Kidney (tissue), 14 donors: Measurements from ENCODE around the gene GMDS. TPM values are rescaled to one million over a fixed set of nuclear protein-coding genes. Genes with fewer than 3 reads are reported as not detected.
A peak's percentile ranks its signal among the peaks of the same experiment; 100 is the strongest.

Experiments
- DNase-seq, 5 donors: peaks; one replicate each; pipeline ENCODE4 v3.0.0-alpha.2; 2013 to 2020
- FAIRE-seq: peaks from 2 replicates; lab custom pipeline; 2012; peaks lifted over from hg19 to GRCh38; lab: Jason Lieb, UNC
- H3K27ac ChIP-seq, 2 donors: one replicate each; pipeline ENCODE4 v1.7.0; 2013; ENCODE audit warnings: low read depth in 2 of 2, low read length in 2 of 2, inconsistent platforms in 1 of 2
- H3K27me3 ChIP-seq: one replicate; pipeline ENCODE4 v1.7.1; 2013; ENCODE audit warnings: low read length, inconsistent platforms; ENCODE audit not compliant: control insufficient read depth, insufficient read depth
- H3K36me3 ChIP-seq, 3 donors: one replicate each; pipeline versions ENCODE4 v1.7.0 to v1.7.1; 2013; ENCODE audit warnings: low read length in 3 of 3, control low read depth in 1 of 3, inconsistent platforms in 1 of 3; ENCODE audit not compliant: insufficient read depth in 3 of 3, control insufficient read depth in 2 of 3
- H3K4me1 ChIP-seq, 3 donors: one replicate each; pipeline versions ENCODE4 v1.7.0 to v1.7.1; 2013; ENCODE audit warnings: low read length in 3 of 3, inconsistent platforms in 1 of 3, low read depth in 1 of 3; ENCODE audit not compliant: control insufficient read depth in 2 of 3, insufficient read depth in 2 of 3
- H3K4me3 ChIP-seq, 3 donors: one replicate each; pipeline versions ENCODE4 v1.7.0 to v1.8.1; 2013; ENCODE audit warnings: low read length in 3 of 3, control low read depth in 1 of 3, inconsistent platforms in 1 of 3
- H3K9ac ChIP-seq, 3 donors: one replicate each; pipeline versions ENCODE4 v1.7.0 to v1.7.1; 2013; ENCODE audit warnings: low read length in 3 of 3, control low read depth in 1 of 3, inconsistent platforms in 1 of 3
- H3K9me3 ChIP-seq, 3 donors: one replicate each; pipeline versions ENCODE4 v1.7.0 to v1.7.1; 2013; ENCODE audit warnings: low read length in 3 of 3, control low read depth in 1 of 3, inconsistent platforms in 1 of 3; ENCODE audit not compliant: control insufficient read depth in 2 of 3, insufficient read depth in 1 of 3
- CTCF ChIP-seq: IDR thresholded peaks from 3 replicates; pipeline ENCODE4 v1.5.1; 2012; ENCODE audit warnings: mild to moderate bottlenecking, moderate library complexity, borderline replicate concordance; ENCODE audit not compliant: insufficient read depth; ENCODE audit errors: extremely low read depth
- intact Hi-C: fragments of 100-400 bp; cut with DNase I; formaldehyde crosslinking; loops from one replicate; pipeline ENCODE4 v1.11.1; 2022
- polyA plus RNA-seq: library from polyadenylated mRNA; stranded (reverse); fragments of 350-450 nt; fragmentation: Illumina TruSeq; extraction: RNeasy Lipid Tissue Mini Kit (QIAGEN cat#74804); gene quantifications from one replicate; pipeline ENCODE4 v1.2.3, GENCODE V29; 2014; ENCODE audit warnings: low read depth, low replicate concordance; ENCODE audit not compliant: insufficient read depth
- total RNA-seq: library from RNA; stranded (reverse); fragmentation: NEBNext Ultra II Directional; extraction: Animal tissue kit (Norgen Biotek cat#: 25700); gene quantifications from one replicate; pipeline ENCODE4 v1.2.1, GENCODE V29; 2021
- donor health status: control.
- donor health status: control.
- donor health status: control.
- donor health status: control.
- donor health status: control.
- donor health status: DM: yes; HTN: yes; CAD: no.
- donor health status: Normal renal cell carcinoma (clear cell type).

Gene GMDS
- total and polyA plus RNA-seq, 2 donors from 2014 or later = 49.6 to 63.7 TPM

DNA sequence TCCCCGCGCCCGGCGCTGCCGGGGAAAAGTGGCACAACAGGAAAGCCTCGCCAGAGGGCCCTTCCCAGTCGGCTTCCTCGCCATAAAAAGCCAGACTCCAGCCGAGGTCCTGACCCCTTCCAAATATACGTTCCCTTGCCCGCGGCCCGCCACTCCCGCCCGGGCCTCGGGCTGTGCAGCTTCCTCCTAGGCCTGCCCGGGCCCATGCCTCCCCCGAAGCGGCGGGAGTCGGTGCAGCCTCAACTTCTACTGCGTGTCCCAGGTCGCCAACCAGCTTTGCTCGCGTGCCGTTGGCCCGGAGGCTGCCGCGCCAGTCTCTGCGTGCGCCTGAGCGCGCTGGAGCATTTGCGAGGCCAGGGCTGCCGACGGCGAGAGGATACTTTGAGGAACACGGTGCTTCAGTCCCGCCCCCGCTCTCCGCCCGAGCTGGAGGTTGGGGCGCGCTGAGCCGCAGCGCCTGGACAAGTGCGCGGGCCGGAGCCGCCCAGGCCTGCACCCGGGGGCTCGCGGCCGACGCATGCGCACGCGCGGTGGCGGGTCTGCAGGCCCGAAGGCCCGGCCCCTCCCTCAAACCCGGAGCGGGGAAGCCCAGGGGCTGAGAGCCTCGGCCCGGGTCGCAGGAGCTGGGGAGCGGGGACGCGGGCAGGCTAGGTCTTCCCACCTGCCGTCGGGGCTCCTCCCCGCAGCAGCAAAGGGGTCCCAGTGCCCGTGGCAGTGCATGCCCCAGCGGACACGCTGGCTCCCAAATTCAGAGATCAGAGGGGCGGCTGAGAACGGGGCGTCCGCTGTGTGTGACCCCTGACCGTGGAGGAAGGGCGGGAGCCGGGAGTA is 625.5 kb downstream of the GMDS start:
- H3K4me1 ChIP-seq = peaks cover 0 to 2% (median 0%) of the 10 kb centered on the region in 3 donors
- peaks cover 4% of the 10 kb centered on the region for H3K27me3 ChIP-seq
- FAIRE-seq (no peak), DNase-seq (peak; percentile 73 to 90 (median 80))
- peak overlapping the region in 1 of 3 donors; percentile 40 for H3K9ac ChIP-seq
- H3K27ac ChIP-seq = peak overlapping the region in 1 of 2 donors; percentile 33
- no peak for TF ChIP-seq CTCF
- no peaks in the 10 kb centered on the region for H3K36me3 ChIP-seq
- H3K4me3 ChIP-seq = peak overlapping the region in 1 of 3 donors; percentile 32
- intact Hi-C loops = no loop called here
- H3K9me3 ChIP-seq = no peaks in the 10 kb centered on the region

- FAIRE-seq = no peak
- DNase-seq = peak; percentile 73 to 87 (median 83)
- no peaks in the 10 kb centered on the region for H3K9me3 ChIP-seq
- peak overlapping the region in 1 of 3 donors; percentile 32 for H3K4me3 ChIP-seq
- intact Hi-C loops = no loop called here
- H3K9ac ChIP-seq = no peak overlapping the region
- peaks cover 2% of the 10 kb centered on the region for H3K27me3 ChIP-seq
- peaks cover 0 to 2% (median 0%) of the 10 kb centered on the region in 3 donors for H3K4me1 ChIP-seq
- TF ChIP-seq CTCF = no peak
- peak overlapping the region; percentile 3 to 11 for H3K27ac ChIP-seq
- H3K36me3 ChIP-seq = no peaks in the 10 kb centered on the region
Measured at GRCh38 chr6:1619098-1619672, 626.2 kb downstream of the GMDS start.

- FAIRE-seq = no peak
- Histone ChIP-seq H3K4me3 (no peak overlapping the region), H3K9me3 (no peaks in the 10 kb centered on the region), H3K27ac (peak overlapping the region; percentile 41 to 57), H3K4me1 (peaks cover 0 to 2% (median 0%) of the 10 kb centered on the region in 3 donors), H3K9ac (peak overlapping the region in 1 of 3 donors; percentile 44), H3K36me3 (no peaks in the 10 kb centered on the region), H3K27me3 (peaks cover 5% of the 10 kb centered on the region)
- peak in 4 of 5 donors; percentile 27 to 62 (median 34) for DNase-seq
- no peak for TF ChIP-seq CTCF
- intact Hi-C loops = no loop called here
Measured at GRCh38 chr6:1618311-1619097, 626.9 kb downstream of the GMDS start.
